Stimulated activated memory B cell treated with anti-CD40 and anti-IgM and Interleukin-4, amounts not matched to agents 10 μg/mL and 1 μg/mL and 100 μg/mL, for 72 hours (primary cell): ENCODE results near the gene ADGRE1.
"Not testable (repeated sequence)": the region's sequence is repeated elsewhere in the genome, so short reads cannot be mapped to it uniquely, and the experiment has no call there.

Source experiments
- ATAC-seq: fragments of 150-1000 bp; cut with Tn5 transposase; 2 replicates; pipeline ENCODE4 v1.10.0; 2021
- H3K27ac Mint-ChIP-seq: one replicate; pipeline ENCODE4 v1.8.0; 2022; ENCODE audit warnings: mild to moderate bottlenecking, mixed read lengths
- H3K27me3 Mint-ChIP-seq: one replicate; pipeline ENCODE4 v1.8.0; 2022; ENCODE audit warnings: mixed read lengths
- H3K36me3 Mint-ChIP-seq: one replicate; pipeline ENCODE4 v1.8.0; 2022; ENCODE audit warnings: mixed read lengths
- H3K4me1 Mint-ChIP-seq: one replicate; pipeline ENCODE4 v1.8.0; 2022; ENCODE audit warnings: mixed read lengths
- H3K4me3 Mint-ChIP-seq: one replicate; pipeline ENCODE4 v1.8.0; 2022; ENCODE audit warnings: mild to moderate bottlenecking, moderate library complexity, mixed read lengths
- H3K9me3 Mint-ChIP-seq: one replicate; pipeline ENCODE4 v1.8.0; 2022; ENCODE audit warnings: mixed read lengths

ADGRE1 gene

GRCh38 chr19:6866741-6867151 is 20.6 kb upstream of the ADGRE1 start:
- ATAC-seq, result no peak
- Mint-ChIP-seq H3K4me1 (peaks cover 10% of the 10 kb centered on the region), H3K27ac (no peak overlapping the region)

DNA sequence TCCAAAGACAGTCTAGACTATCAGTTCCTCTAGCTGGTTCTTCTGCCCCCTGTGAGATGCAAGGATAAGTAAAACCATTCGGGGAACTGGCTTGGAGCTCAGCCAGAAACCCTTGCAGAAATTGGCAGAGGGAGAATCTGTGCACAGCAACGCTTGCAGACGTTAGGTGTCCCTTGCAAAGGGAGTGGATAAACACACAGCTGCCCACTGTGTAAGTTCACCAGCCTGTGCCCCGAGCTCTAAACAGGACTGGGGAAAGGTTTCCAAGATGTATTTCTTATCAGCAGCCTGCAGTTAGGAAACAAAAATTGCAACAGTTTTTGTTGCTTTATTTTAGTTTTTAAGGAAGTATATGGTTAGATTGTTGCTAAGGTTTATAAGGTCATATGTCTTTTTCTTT is 19.0 kb upstream of the ADGRE1 start:
- Mint-ChIP-seq H3K27me3 (peaks cover 31% of the 10 kb centered on the region), H3K4me3 (no peak overlapping the region), H3K36me3 (no peaks in the 10 kb centered on the region), H3K9me3 (no peaks in the 10 kb centered on the region), H3K27ac (no peak overlapping the region), H3K4me1 (no peaks in the 10 kb centered on the region)
- ATAC-seq, result no peak

More at GRCh38 chr19:6866741-6867151, 20.6 kb upstream of the ADGRE1 start:
- no peaks in the 10 kb centered on the region for H3K36me3 Mint-ChIP-seq
- no peak overlapping the region for H3K4me3 Mint-ChIP-seq
- H3K27me3 Mint-ChIP-seq, result peaks cover 26% of the 10 kb centered on the region
- H3K9me3 Mint-ChIP-seq, result no peaks in the 10 kb centered on the region

DNA sequence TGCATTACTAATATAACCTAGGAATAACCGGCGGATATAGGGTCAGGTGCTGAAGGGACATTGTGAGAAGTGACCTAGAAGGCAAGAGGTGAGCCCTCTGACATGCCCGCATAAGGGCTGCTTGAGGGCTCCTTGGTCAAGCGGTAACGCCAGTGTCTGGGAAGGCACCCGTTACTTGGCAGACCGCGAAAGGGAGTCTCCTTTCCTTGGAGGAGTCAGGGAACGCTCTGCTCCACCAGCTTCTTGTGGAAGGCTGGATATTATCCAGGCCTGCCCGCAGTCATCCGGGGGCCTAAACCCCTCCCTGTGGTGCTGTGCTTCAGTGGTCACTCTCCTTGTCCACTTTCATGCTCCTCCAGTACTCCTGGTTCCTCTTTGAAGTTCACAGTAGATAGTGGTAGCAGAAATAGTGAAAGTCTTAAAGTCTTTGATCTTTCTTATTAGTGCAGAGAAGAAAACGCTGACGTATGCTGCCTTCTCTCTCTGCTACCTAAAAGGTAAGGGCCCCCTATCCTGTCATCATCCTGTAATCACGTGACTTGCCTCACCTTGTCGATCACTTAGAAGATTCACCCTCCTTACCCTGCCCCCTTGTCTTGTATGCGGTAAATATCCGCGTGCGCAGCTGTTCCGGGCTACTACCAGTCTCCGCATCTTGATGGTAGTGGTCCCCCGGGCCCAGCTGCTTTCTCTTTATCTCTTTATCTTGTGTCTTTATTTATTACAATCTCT is 18.1 kb upstream of the ADGRE1 start:
- not testable (repeated sequence) for H3K4me1 Mint-ChIP-seq, H3K36me3 Mint-ChIP-seq, ATAC-seq, H3K27ac Mint-ChIP-seq, H3K4me3 Mint-ChIP-seq, H3K9me3 Mint-ChIP-seq
- H3K27me3 Mint-ChIP-seq, result peaks cover 36% of the 10 kb centered on the region

DNA sequence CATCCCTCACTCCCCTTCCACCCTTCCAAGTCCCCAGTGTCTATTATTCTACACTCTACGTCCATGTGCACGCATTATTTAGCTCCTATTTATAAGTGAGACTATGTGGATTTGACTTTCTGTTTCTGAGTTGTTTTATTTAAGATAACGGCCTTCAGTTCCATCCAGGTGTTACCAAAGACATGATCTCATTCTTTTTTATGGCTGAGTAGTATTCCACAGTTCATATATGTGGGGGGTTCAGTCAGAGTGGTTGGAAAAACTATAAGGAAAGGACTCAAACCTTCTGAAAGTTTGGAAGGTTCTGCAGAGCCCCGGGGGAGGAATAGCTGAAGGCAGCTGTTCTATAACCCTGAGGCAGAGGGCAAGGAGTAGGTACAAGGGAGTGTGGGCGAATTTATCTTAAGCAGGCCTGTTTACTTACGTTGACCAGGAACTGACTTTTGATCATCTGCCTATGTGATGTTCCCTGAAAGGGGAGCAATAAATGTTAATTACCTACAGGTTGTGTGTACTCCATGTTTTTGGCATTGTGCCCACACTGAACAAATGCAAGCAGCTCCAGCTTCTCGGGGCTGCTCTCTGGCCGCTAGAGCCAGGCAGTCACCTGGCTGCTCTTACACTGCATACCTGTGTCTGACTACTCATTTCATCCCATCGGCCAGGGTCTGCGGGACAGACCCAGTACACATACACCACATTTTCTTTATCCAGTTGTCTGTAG is 13.5 kb upstream of the ADGRE1 start:
- Mint-ChIP-seq H3K36me3 (no peaks in the 10 kb centered on the region), H3K9me3 (no peaks in the 10 kb centered on the region), H3K27me3 (peaks cover 55% of the 10 kb centered on the region), H3K27ac (no peak overlapping the region), H3K4me3 (no peak overlapping the region), H3K4me1 (no peaks in the 10 kb centered on the region)
- ATAC-seq, result no peak

- no peaks in the 10 kb centered on the region for H3K36me3 Mint-ChIP-seq
- no peaks in the 10 kb centered on the region for H3K4me1 Mint-ChIP-seq
- H3K9me3 Mint-ChIP-seq, result peaks cover 3% of the 10 kb centered on the region
- H3K4me3 Mint-ChIP-seq, result no peak overlapping the region
- H3K27me3 Mint-ChIP-seq, result peaks cover 56% of the 10 kb centered on the region
- ATAC-seq, result no peak
- H3K27ac Mint-ChIP-seq, result no peak overlapping the region
Observed at GRCh38 chr19:6875218-6875617, 12.2 kb upstream of the ADGRE1 start.

GRCh38 chr19:6876748-6877147 is 10.6 kb upstream of the ADGRE1 start:
- ATAC-seq, result no peak
- Mint-ChIP-seq H3K9me3 (peaks cover 3% of the 10 kb centered on the region), H3K27me3 (peaks cover 70% of the 10 kb centered on the region), H3K4me1 (no peaks in the 10 kb centered on the region), H3K4me3 (no peak overlapping the region), H3K27ac (no peak overlapping the region), H3K36me3 (no peaks in the 10 kb centered on the region)

DNA sequence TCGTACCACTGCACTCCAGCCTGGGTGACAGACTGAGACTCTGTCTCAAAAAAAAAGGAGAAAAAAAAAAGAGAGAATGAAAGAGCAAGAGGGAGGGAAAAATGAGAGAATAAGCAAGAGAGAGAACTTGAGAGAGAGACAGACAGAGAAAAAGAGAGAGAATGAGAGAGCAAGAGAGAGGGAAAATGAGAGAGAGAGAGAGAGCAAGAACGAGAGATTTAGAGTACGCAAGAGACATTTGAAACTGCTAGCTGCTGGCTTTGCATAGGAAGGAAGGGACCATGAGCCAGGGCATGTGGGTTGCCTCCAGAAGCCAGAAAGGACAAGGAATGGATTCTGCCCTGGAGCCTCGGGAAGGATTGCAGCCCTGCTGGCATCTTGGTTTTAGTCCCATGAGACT is 9.6 kb upstream of the ADGRE1 start:
- Mint-ChIP-seq H3K4me1 (no peaks in the 10 kb centered on the region), H3K36me3 (no peaks in the 10 kb centered on the region), H3K27ac (no peak overlapping the region), H3K4me3 (no peak overlapping the region), H3K9me3 (peaks cover 3% of the 10 kb centered on the region), H3K27me3 (peaks cover 70% of the 10 kb centered on the region)
- no peak for ATAC-seq

DNA sequence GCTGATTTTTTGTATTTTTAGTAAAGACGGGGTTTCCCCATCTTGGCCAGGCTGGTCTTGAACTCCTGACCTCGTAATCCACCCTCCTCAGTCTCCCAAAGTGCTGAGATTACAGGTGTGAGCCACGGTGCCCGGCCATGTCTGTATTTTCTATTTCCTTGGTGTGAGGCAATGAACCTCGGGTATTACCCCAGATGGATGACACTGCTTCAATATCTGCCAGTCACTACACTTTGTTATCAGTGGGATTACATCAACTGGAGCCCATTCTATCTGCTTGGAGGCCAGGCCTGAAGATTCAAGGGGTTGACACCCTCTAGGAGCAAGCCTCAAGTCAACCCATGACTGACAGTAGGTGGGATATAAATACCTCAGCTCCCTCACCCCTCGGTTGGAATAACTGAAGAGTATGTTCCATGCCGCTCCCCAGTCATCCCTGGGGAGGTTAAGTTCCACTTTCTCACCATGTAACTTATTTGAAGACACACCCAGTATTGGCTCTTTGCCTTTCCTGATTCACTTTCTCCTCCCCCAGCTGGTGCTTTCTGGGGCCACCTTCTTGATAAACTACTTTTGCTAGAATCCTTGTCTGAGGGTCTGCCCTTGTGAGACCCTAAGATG is 992 bp upstream of the ADGRE1 start:
- Mint-ChIP-seq H3K4me1 (no peaks in the 10 kb centered on the region), H3K27me3 (peaks cover 29% of the 10 kb centered on the region), H3K4me3 (no peak overlapping the region), H3K36me3 (peaks cover 7% of the 10 kb centered on the region), H3K27ac (no peak overlapping the region), H3K9me3 (peaks cover 6% of the 10 kb centered on the region)
- ATAC-seq, result no peak

GRCh38 chr19:6888967-6889366 is 1.6 kb downstream of the ADGRE1 start:
- H3K9me3 Mint-ChIP-seq, result peaks cover 13% of the 10 kb centered on the region
- no peak overlapping the region for H3K27ac Mint-ChIP-seq
- H3K27me3 Mint-ChIP-seq, result peaks cover 28% of the 10 kb centered on the region
- H3K36me3 Mint-ChIP-seq, result peaks cover 7% of the 10 kb centered on the region
- no peak overlapping the region for H3K4me3 Mint-ChIP-seq
- H3K4me1 Mint-ChIP-seq, result peaks cover 12% of the 10 kb centered on the region
- ATAC-seq, result no peak

DNA sequence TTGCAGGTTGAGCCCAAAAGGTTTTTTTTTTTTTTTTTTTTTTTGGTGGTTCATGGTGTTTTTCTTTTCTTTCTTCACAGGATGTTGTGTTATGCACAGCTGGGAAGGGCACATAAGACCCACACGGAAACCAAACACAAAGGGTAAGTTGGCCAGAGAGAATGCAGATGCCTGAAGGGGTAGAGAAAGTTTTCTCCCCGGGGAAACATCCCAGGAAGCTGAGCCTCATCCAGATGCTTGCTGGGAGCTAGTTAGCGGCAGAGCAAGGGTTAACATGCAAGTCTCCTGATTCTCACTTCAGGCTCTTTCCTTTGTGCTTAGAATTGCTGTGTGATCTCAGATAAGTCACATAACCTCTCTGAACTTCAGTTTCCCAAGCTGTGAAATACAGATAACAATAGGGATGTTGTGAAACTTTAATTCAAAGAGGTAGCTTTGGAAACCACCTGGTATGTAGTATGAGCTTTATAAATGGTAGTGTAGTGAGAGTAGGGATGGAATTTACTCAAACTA is 3.1 kb downstream of the ADGRE1 start:
- peaks cover 39% of the 10 kb centered on the region for H3K27me3 Mint-ChIP-seq
- H3K4me3 Mint-ChIP-seq, result no peak overlapping the region
- H3K27ac Mint-ChIP-seq, result no peak overlapping the region
- H3K4me1 Mint-ChIP-seq, result peaks cover 12% of the 10 kb centered on the region
- H3K36me3 Mint-ChIP-seq, result peaks cover 17% of the 10 kb centered on the region
- ATAC-seq, result no peak
- peaks cover 23% of the 10 kb centered on the region for H3K9me3 Mint-ChIP-seq

DNA sequence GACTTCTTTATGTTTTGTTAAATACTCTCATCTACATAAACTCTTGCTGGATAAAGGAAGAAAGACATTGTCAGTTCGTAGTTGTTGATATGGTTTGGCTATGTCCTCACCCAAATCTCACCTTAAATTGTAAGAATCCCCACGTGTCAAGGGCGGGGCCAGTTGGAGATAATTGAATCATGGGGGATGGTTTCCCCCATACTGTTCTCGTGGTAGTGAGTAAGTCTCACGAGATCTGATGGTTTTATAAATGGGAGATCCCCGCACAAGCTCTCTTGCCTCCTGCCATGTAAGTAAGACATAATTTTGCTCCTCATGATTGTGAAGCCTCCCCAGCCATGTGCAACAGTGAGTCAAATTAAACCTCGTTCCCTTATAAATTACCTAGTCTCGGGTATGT is 3.6 kb downstream of the ADGRE1 start:
- H3K4me3 Mint-ChIP-seq, result no peak overlapping the region
- H3K27me3 Mint-ChIP-seq, result peaks cover 39% of the 10 kb centered on the region
- H3K36me3 Mint-ChIP-seq, result peaks cover 17% of the 10 kb centered on the region
- H3K27ac Mint-ChIP-seq, result no peak overlapping the region
- ATAC-seq, result no peak
- peaks cover 23% of the 10 kb centered on the region for H3K9me3 Mint-ChIP-seq
- peaks cover 12% of the 10 kb centered on the region for H3K4me1 Mint-ChIP-seq

DNA sequence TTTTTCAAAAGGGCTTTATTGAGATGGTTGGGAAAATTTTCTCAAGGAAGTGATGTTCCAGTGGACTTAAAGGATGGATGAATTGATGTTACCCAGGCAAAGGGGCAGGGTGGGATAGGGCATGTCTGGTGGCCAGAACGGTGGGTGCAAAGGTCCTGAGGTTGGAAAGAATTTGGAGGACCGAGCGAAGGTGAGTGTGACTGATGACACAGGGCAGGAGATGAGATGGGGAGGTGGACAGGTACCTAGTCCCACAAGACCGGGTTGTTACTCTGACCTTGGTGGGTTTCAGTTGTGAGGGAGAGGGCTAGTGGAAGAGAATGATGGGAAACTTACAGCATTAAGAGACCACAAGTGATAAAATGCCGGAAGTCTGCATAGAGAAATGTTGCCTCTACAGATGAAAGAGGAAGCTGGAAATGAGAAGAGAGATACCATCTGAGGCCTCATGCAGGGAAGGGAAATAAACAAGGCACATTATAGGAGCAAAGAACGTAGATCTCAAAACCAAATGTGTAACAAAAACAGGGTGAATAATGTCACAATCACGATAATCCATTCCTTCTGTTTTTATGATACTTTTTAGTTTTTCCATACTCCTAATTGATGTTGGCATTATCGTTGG is 4.5 kb downstream of the ADGRE1 start:
- Mint-ChIP-seq H3K9me3 (peaks cover 23% of the 10 kb centered on the region), H3K27me3 (peaks cover 35% of the 10 kb centered on the region), H3K4me1 (peaks cover 12% of the 10 kb centered on the region), H3K36me3 (peaks cover 17% of the 10 kb centered on the region), H3K4me3 (no peak overlapping the region), H3K27ac (no peak overlapping the region)
- peak; percentile 31 for ATAC-seq

GRCh38 chr19:6894313-6894712 is 6.9 kb downstream of the ADGRE1 start:
- Mint-ChIP-seq H3K4me1 (peaks cover 12% of the 10 kb centered on the region), H3K4me3 (no peak overlapping the region), H3K36me3 (peaks cover 10% of the 10 kb centered on the region), H3K27ac (no peak overlapping the region), H3K27me3 (peaks cover 24% of the 10 kb centered on the region), H3K9me3 (peaks cover 24% of the 10 kb centered on the region)
- no peak for ATAC-seq

DNA sequence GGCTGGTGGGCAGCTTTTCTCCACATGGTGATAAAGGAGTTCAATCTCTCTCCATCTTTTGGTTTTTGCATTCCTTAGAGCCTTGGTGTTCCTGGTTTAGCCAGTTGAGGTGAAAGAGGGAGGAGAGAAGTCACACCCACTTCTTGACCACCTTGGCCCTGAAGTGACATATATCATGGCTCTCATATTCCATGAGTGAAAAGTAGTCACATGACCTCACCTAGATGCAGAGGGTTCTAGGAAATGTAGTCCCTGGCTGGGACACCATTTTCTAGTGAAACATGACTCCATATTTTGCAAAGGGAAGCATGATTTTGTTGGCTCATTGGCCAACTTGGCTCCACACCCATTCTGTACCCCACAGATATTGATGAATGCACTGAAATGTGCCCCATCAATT is 16.1 kb downstream of the ADGRE1 start:
- no peak overlapping the region for H3K27ac Mint-ChIP-seq
- H3K9me3 Mint-ChIP-seq, result peaks cover 31% of the 10 kb centered on the region
- H3K4me3 Mint-ChIP-seq, result no peak overlapping the region
- ATAC-seq, result no peak
- H3K27me3 Mint-ChIP-seq, result no peaks in the 10 kb centered on the region
- H3K36me3 Mint-ChIP-seq, result peaks cover 4% of the 10 kb centered on the region
- H3K4me1 Mint-ChIP-seq, result no peaks in the 10 kb centered on the region

DNA sequence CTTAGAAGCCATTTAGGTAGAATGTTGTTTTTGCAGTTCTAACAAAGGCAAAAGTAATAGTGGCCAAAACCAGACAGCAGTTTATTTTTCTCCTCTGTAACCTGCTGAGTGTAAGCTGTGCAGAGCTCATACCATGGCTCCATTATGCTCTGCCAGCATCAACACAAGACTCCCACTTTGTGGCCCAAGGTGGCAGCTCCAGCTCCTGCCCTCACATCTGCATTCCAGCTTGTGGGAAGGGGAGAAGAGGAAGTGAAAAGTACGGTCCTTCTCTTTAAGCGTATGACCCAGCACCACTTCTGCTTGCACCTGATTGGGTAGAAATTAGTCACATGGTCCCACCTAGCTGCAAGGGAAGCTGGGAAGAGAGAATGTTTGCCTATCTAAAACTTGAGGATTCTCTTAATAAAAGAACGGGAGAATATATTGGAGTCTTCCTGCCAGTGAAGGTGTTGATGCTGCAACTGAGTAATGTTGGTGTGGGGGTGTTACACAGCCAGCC is 19.2 kb downstream of the ADGRE1 start:
- peaks cover 24% of the 10 kb centered on the region for H3K9me3 Mint-ChIP-seq

More for the DNA sequence above, 19.2 kb downstream of the ADGRE1 start:
- Mint-ChIP-seq H3K27me3 (no peaks in the 10 kb centered on the region), H3K27ac (no peak overlapping the region), H3K4me1 (no peaks in the 10 kb centered on the region), H3K4me3 (no peak overlapping the region), H3K36me3 (no peaks in the 10 kb centered on the region)
- no peak for ATAC-seq
